Nephron (organoid): ENCODE data around the gene SGTB.

Experiments used
- H3K27ac Mint-ChIP-seq, 3 experiments: 2 replicates each; pipeline ENCODE4 v1.8.0; 2020; ENCODE audit warnings: mixed read lengths in 3 of 3, mild to moderate bottlenecking in 2 of 3, moderate library complexity in 1 of 3
- H3K27me3 Mint-ChIP-seq: 2 replicates; pipeline ENCODE4 v1.8.0; 2021; ENCODE audit warnings: low read depth, mild to moderate bottlenecking, moderate library complexity, mixed read lengths
- H3K36me3 Mint-ChIP-seq: 2 replicates; pipeline ENCODE4 v1.8.0; 2020; ENCODE audit warnings: low read depth, mixed read lengths
- H3K4me1 Mint-ChIP-seq: 2 replicates; pipeline ENCODE4 v1.8.0; 2020; ENCODE audit warnings: mixed read lengths
- H3K4me3 Mint-ChIP-seq, 3 experiments: 2 replicates each; pipeline ENCODE4 v1.8.0; 2020; ENCODE audit warnings: mild to moderate bottlenecking in 3 of 3, mixed read lengths in 3 of 3, moderate library complexity in 2 of 3
- H3K9me3 Mint-ChIP-seq: 2 replicates; pipeline ENCODE4 v1.8.0; 2020; ENCODE audit warnings: mixed read lengths
- TF ChIP-seq, protein P1 (sequence below), 3 experiments: fragments of 200-600 bp; sonication (generic); IDR thresholded peaks; one replicate each; pipeline ENCODE4 v1.5.0; 2021; ENCODE audit warnings: antibody characterized with exemption in 3 of 3; ENCODE audit not compliant: unreplicated experiment in 3 of 3

The SGTB gene

DNA sequence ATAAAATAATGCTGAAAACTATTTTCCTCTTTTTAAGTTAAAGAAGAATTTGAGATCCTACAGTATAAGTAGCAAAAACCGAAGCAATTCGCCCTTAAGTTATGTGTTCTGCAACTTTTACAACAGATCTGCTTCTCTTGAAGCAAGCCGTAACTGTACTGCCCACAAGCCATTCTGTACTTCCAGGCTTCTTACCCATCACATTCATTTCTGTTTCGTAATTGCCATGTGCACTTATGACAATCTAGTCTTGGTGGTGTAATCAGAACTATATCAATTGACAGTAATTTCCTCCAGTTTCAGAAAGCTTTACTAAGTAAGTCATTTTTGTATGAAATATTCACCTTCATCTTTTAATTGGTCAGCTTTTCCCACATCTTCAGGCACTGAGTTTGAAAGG lies 13.8 kb downstream of the SGTB start:
- Mint-ChIP-seq H3K9me3 (no peaks in the 10 kb centered on the region), H3K4me3 (no peak overlapping the region), H3K36me3 (peaks cover 27% of the 10 kb centered on the region), H3K27me3 (no peaks in the 10 kb centered on the region), H3K4me1 (no peaks in the 10 kb centered on the region), H3K27ac (no peak overlapping the region)
- TF ChIP-seq, protein P1, sequence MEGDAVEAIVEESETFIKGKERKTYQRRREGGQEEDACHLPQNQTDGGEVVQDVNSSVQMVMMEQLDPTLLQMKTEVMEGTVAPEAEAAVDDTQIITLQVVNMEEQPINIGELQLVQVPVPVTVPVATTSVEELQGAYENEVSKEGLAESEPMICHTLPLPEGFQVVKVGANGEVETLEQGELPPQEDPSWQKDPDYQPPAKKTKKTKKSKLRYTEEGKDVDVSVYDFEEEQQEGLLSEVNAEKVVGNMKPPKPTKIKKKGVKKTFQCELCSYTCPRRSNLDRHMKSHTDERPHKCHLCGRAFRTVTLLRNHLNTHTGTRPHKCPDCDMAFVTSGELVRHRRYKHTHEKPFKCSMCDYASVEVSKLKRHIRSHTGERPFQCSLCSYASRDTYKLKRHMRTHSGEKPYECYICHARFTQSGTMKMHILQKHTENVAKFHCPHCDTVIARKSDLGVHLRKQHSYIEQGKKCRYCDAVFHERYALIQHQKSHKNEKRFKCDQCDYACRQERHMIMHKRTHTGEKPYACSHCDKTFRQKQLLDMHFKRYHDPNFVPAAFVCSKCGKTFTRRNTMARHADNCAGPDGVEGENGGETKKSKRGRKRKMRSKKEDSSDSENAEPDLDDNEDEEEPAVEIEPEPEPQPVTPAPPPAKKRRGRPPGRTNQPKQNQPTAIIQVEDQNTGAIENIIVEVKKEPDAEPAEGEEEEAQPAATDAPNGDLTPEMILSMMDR (IDR thresholded peaks at IDR 0.05; ENCODE audit: unreplicated experiment in 3 of 3): no peak

DNA sequence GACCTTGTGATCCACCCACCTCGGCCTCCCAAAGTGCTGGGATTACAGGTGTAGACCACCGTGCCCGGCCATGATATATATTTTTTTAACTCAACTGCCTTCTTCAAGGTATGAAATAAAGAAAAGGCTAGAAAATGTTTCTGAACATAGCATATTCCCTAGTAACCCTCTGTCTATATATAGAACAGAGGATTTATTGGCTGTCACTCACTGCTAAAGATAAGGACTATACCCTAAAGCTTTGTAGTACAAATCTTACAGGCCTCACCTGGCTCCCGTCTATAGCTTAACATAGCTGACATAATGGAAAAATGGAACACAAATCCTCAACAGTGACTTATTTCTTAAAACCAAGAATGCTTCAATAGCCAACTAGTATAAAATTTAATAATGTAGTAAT lies 14.2 kb downstream of the SGTB start:
- no peak overlapping the region for H3K27ac Mint-ChIP-seq
- H3K4me3 Mint-ChIP-seq: no peak overlapping the region
- H3K27me3 Mint-ChIP-seq: no peaks in the 10 kb centered on the region
- no peaks in the 10 kb centered on the region for H3K4me1 Mint-ChIP-seq
- TF ChIP-seq, protein P1 (IDR thresholded peaks at IDR 0.05; ENCODE audit: unreplicated experiment in 3 of 3): no peak
- no peaks in the 10 kb centered on the region for H3K9me3 Mint-ChIP-seq
- peaks cover 30% of the 10 kb centered on the region for H3K36me3 Mint-ChIP-seq

DNA sequence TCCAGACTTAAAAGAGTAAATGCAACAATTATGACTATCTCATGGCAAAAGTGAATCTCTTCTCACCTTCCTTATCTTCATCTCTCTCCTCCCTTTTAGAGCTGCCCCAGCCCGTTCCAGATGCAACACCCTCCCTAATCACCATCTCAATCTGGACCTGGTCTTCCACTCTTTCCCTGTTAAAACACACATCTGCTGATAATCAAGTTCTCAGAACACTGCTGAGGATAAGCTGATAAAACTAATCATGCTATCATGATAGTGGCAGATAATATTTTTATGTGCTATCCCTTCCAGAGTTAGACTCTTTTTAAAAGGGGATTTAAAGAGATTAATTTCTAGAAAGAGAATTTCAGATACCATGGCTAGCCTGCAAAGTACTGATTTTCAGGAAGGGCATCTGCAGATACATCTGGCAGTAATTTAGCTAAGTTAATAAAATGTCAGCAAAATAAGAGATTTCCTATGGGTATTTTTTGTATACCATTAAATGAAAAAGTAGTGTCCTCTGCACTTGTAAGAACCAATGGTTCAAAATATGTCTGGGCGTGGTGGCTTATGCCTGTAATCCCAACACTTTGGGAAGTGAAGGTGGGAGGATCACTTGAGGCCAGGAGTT lies 17.2 kb downstream of the SGTB start:
- Mint-ChIP-seq H3K4me1 (no peaks in the 10 kb centered on the region), H3K36me3 (peaks cover 20% of the 10 kb centered on the region), H3K9me3 (no peaks in the 10 kb centered on the region), H3K27me3 (no peaks in the 10 kb centered on the region), H3K27ac (no peak overlapping the region), H3K4me3 (no peak overlapping the region)
- TF ChIP-seq, protein P1 (IDR thresholded peaks at IDR 0.05; ENCODE audit: unreplicated experiment in 3 of 3): no peak

DNA sequence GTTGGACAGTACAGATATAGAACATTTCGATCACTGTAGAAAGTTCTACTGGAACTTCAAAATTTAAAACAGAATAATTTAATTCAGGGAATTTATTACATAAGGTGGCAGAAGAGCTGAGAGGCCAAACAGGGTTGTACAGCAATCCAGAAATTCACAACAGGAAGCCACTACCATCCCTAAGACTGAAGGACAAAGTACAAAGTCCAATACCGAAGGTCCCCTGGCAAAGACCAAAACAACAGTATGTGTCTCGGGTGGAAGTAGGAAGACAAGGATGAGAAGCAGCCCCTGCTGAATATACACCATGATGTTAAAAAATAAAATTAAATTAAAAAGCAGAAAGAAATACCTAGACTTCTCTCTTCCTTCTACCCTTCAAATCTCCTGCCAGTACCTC lies 19.9 kb downstream of the SGTB start:
- Mint-ChIP-seq H3K27me3 (no peaks in the 10 kb centered on the region), H3K27ac (no peak overlapping the region), H3K4me1 (no peaks in the 10 kb centered on the region), H3K36me3 (peaks cover 35% of the 10 kb centered on the region), H3K9me3 (no peaks in the 10 kb centered on the region), H3K4me3 (no peak overlapping the region)
- TF ChIP-seq, protein P1 (IDR thresholded peaks at IDR 0.05; ENCODE audit: unreplicated experiment in 3 of 3): no peak

DNA sequence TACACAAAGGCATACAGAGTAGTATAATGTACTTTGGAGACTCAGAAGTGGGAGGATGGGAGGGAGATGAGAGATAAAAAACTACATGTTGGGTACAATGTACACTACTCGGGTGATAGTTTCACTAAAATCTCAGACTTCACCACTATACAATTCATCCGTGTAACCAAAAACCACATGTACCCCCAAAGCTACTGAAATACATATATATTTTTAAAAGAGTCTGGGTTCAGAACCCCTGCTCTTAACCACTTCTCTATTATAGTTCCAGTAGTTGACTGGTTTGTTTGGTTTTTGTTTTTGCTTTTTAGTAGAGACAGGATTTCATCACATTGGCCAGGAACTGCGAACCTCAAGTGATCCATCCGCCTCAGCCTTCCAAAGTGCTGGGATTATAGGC lies 22.6 kb downstream of the SGTB start:
- H3K36me3 Mint-ChIP-seq: peaks cover 28% of the 10 kb centered on the region
- no peaks in the 10 kb centered on the region for H3K4me1 Mint-ChIP-seq
- H3K27ac Mint-ChIP-seq: no peak overlapping the region
- no peaks in the 10 kb centered on the region for H3K9me3 Mint-ChIP-seq
- no peak overlapping the region for H3K4me3 Mint-ChIP-seq
- H3K27me3 Mint-ChIP-seq: no peaks in the 10 kb centered on the region
- TF ChIP-seq, protein P1 (IDR thresholded peaks at IDR 0.05; ENCODE audit: unreplicated experiment in 3 of 3): no peak

DNA sequence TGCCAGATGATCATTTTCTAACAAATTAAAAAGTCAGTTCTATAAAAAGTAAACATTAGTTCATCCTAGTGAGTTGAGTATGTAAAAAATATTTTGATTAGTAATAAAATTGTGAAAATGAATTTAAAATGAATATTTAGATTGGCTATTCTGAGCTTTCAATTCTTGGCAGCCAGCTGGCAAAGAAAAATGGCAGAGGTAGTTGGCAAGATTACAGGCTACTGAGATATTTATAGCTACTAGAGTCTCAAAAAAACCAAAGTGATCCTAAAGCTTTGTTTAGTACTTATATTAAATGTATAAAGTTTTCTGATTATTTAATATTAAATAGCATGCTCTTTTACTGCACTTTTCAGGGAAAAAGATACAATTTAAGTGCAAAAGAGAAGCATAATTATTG lies 25.0 kb downstream of the SGTB start:
- no peak overlapping the region for H3K27ac Mint-ChIP-seq

More for the DNA sequence above, 25.0 kb downstream of the SGTB start:
- Mint-ChIP-seq H3K4me3 (no peak overlapping the region), H3K36me3 (peaks cover 20% of the 10 kb centered on the region), H3K4me1 (no peaks in the 10 kb centered on the region), H3K9me3 (no peaks in the 10 kb centered on the region), H3K27me3 (no peaks in the 10 kb centered on the region)
- TF ChIP-seq, protein P1 (IDR thresholded peaks at IDR 0.05; ENCODE audit: unreplicated experiment in 3 of 3): no peak
